Natural killer cell treated with Interleukin-12 subunit alpha and Interleukin-12 subunit beta and Interleukin-15 and Interleukin-18, amount 100 ng/mL, for 72 hours (primary cell): ENCODE measurements around the gene ADAMTS2. TPM values are rescaled to one million over a fixed set of nuclear protein-coding genes. Genes with fewer than 3 reads are reported as not detected.

Source experiments
- ATAC-seq, 2 donors: fragments of 150-1000 bp; cut with Tn5 transposase in 1 of 2; sonication (Bioruptor Pico), chemical (Tn5 transposase) in 1 of 2; 2 replicates each; pipeline ENCODE4 v1.10.0; 2021
- DNase-seq: peaks from one replicate; pipeline ENCODE4 v3.0.0; 2022; ENCODE audit warnings: low spot score
- H3K27ac Mint-ChIP-seq, 2 donors: 1 replicate in 1 of 2; 2 replicates in 1 of 2; pipeline ENCODE4 v1.8.0; 2022; ENCODE audit warnings: mixed read lengths in 2 of 2, mild to moderate bottlenecking in 1 of 2, moderate library complexity in 1 of 2
- H3K27me3 Mint-ChIP-seq, 2 donors: 1 replicate in 1 of 2; 2 replicates in 1 of 2; pipeline ENCODE4 v1.8.0; 2022; ENCODE audit warnings: mixed read lengths in 2 of 2
- H3K36me3 Mint-ChIP-seq: one replicate; pipeline ENCODE4 v1.8.0; 2022; ENCODE audit warnings: mixed read lengths
- H3K4me1 Mint-ChIP-seq, 2 donors: 1 replicate in 1 of 2; 2 replicates in 1 of 2; pipeline ENCODE4 v1.8.0; 2022; ENCODE audit warnings: low read depth in 2 of 2, mixed read lengths in 2 of 2, mild to moderate bottlenecking in 1 of 2
- H3K4me3 Mint-ChIP-seq: one replicate; pipeline ENCODE4 v1.8.0; 2022; ENCODE audit warnings: mixed read lengths
- H3K9me3 Mint-ChIP-seq: 2 replicates; pipeline ENCODE4 v1.8.0; 2022; ENCODE audit warnings: mixed read lengths
- total RNA-seq, 2 donors: library from RNA; stranded (reverse); gene quantifications; one replicate each; pipeline ENCODE4 v1.2.3, GENCODE V29; 2022

The ADAMTS2 gene
- total RNA-seq, 2 donors from 2014 or later, result not detected

GRCh38 chr5:179138568-179138925 is 206.7 kb downstream of the ADAMTS2 start:
- no peak overlapping the region for H3K4me3 Mint-ChIP-seq
- H3K27me3 Mint-ChIP-seq, result no peaks in the 10 kb centered on the region
- no peaks in the 10 kb centered on the region for H3K9me3 Mint-ChIP-seq
- H3K27ac Mint-ChIP-seq, result no peak overlapping the region
- ATAC-seq (no peak), DNase-seq (no peak)
- no peaks in the 10 kb centered on the region for H3K36me3 Mint-ChIP-seq
- H3K4me1 Mint-ChIP-seq, result peaks cover 3 to 9% of the 10 kb centered on the region in 2 donors

- Mint-ChIP-seq H3K27me3 (no peaks in the 10 kb centered on the region), H3K9me3 (no peaks in the 10 kb centered on the region), H3K4me3 (no peak overlapping the region), H3K4me1 (peaks cover 2 to 6% of the 10 kb centered on the region in 2 donors), H3K27ac (no peak overlapping the region), H3K36me3 (no peaks in the 10 kb centered on the region)
- DNase-seq, result no peak
- ATAC-seq, result peak in 1 of 2 donors; percentile 10
Observed at GRCh38 chr5:179137643-179138567, 207.4 kb downstream of the ADAMTS2 start.

- Mint-ChIP-seq H3K27ac (no peak overlapping the region), H3K4me3 (no peak overlapping the region), H3K27me3 (no peaks in the 10 kb centered on the region), H3K4me1 (no peaks in the 10 kb centered on the region), H3K9me3 (no peaks in the 10 kb centered on the region), H3K36me3 (no peaks in the 10 kb centered on the region)
- DNase-seq (no peak), ATAC-seq (no peak)
Observed at GRCh38 chr5:179137016-179137642, 208.1 kb downstream of the ADAMTS2 start.

DNA sequence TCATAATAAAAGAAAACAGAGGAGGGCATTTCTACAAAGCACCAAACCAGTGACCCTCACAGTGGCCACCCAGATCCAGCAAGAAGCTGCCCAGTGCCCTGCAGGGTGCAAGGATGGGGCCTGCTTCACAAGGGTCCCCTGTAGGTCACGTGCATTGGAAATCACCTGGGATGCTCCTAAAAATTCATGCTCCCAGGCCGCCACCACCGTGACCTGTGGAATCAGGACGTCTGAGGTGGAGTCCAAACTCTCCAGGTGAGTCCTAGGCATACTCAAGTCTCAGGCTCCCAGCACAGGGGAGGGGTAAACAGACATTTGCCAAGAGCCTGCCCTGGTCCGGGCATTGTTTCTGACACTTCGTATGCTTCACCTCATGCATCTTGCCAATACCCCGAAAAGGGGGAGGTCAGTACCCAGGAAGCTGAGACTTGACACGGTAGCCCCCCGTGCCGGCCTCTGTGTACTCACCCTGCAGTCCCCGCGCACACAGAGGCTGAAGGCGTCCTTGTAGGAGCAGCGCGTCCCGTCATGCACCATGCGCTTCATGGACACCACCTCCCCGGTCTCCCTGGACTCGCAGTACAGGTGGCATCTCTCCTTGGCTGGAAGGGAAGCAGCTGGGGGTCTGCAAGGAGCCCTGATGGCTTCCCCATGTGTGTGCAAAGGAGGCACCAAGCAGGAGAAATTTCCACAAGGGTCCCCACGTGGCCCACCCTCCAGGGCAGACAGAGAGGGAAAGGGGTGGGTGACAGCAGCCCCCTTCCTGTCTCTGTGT is 209.6 kb downstream of the ADAMTS2 start:
- no peaks in the 10 kb centered on the region for H3K9me3 Mint-ChIP-seq
- H3K4me3 Mint-ChIP-seq, result no peak overlapping the region
- H3K36me3 Mint-ChIP-seq, result no peaks in the 10 kb centered on the region
- H3K4me1 Mint-ChIP-seq, result no peaks in the 10 kb centered on the region
- ATAC-seq (no peak), DNase-seq (no peak)
- H3K27me3 Mint-ChIP-seq, result no peaks in the 10 kb centered on the region
- H3K27ac Mint-ChIP-seq, result no peak overlapping the region

GRCh38 chr5:179135006-179135405 is 210.3 kb downstream of the ADAMTS2 start:
- no peak for ATAC-seq
- Mint-ChIP-seq H3K27ac (no peak overlapping the region), H3K27me3 (no peaks in the 10 kb centered on the region), H3K36me3 (no peaks in the 10 kb centered on the region), H3K9me3 (no peaks in the 10 kb centered on the region), H3K4me3 (no peak overlapping the region), H3K4me1 (no peaks in the 10 kb centered on the region)
- no peak for DNase-seq

- no peaks in the 10 kb centered on the region for H3K9me3 Mint-ChIP-seq
- H3K27ac Mint-ChIP-seq, result no peak overlapping the region
- DNase-seq, result no peak
- H3K36me3 Mint-ChIP-seq, result no peaks in the 10 kb centered on the region
- no peaks in the 10 kb centered on the region for H3K4me1 Mint-ChIP-seq
- no peaks in the 10 kb centered on the region for H3K27me3 Mint-ChIP-seq
- no peak overlapping the region for H3K4me3 Mint-ChIP-seq
- no peak for ATAC-seq
Observed at GRCh38 chr5:179134511-179134910, 210.8 kb downstream of the ADAMTS2 start.

- no peaks in the 10 kb centered on the region for H3K27me3 Mint-ChIP-seq
- H3K4me3 Mint-ChIP-seq, result no peak overlapping the region
- H3K36me3 Mint-ChIP-seq, result no peaks in the 10 kb centered on the region
- peaks cover 0 to 3% of the 10 kb centered on the region in 2 donors for H3K4me1 Mint-ChIP-seq
- H3K9me3 Mint-ChIP-seq, result no peaks in the 10 kb centered on the region
- ATAC-seq, result no peak
- no peak overlapping the region for H3K27ac Mint-ChIP-seq
- no peak for DNase-seq
Observed at GRCh38 chr5:179132586-179133355, 212.5 kb downstream of the ADAMTS2 start.

GRCh38 chr5:179131886-179132585 is 213.2 kb downstream of the ADAMTS2 start:
- Mint-ChIP-seq H3K27ac (no peak overlapping the region), H3K4me1 (peaks cover 0 to 3% of the 10 kb centered on the region in 2 donors), H3K4me3 (no peak overlapping the region), H3K36me3 (no peaks in the 10 kb centered on the region), H3K27me3 (no peaks in the 10 kb centered on the region), H3K9me3 (no peaks in the 10 kb centered on the region)
- no peak for ATAC-seq
- DNase-seq, result no peak

GRCh38 chr5:179131321-179131835 is 213.9 kb downstream of the ADAMTS2 start:
- Mint-ChIP-seq H3K4me1 (peaks cover 0 to 3% of the 10 kb centered on the region in 2 donors), H3K9me3 (no peaks in the 10 kb centered on the region), H3K27ac (no peak overlapping the region), H3K4me3 (no peak overlapping the region), H3K27me3 (no peaks in the 10 kb centered on the region), H3K36me3 (no peaks in the 10 kb centered on the region)
- ATAC-seq (no peak), DNase-seq (no peak)

DNA sequence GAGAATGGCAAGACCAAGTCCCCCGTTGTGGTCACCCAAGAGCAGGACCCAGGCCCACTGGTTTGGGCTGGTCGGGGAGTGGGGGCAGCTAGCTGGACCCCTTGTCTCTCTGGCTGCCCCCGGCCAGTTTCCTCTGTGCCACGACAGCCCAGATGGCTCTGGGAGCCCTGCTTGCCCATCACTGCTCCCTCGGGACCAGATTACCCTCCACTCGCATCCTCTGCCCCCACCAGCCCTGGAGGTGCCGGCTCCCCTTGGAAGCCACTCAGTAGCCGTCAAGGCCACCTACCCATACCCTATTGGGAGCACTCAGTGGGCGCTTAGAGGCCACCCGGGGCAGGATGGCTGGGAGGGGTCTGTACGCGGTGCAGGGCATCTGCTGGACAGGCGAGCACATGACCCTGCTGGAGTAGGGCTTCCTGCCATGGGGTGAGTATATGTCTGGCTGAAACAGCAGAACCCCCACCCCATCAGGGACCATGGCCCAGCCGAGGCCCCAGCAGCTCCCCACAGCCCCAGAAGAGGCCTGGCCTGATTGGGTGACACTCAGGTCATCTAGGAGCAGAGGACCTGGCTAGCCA is 215.1 kb downstream of the ADAMTS2 start:
- ATAC-seq (peak in 1 of 2 donors; percentile 12), DNase-seq (no peak)
- Mint-ChIP-seq H3K4me3 (no peak overlapping the region), H3K9me3 (no peaks in the 10 kb centered on the region), H3K36me3 (no peaks in the 10 kb centered on the region), H3K27me3 (no peaks in the 10 kb centered on the region), H3K4me1 (peaks cover 0 to 3% of the 10 kb centered on the region in 2 donors), H3K27ac (no peak overlapping the region)

- peaks cover 0 to 3% of the 10 kb centered on the region in 2 donors for H3K4me1 Mint-ChIP-seq
- no peak for ATAC-seq
- no peaks in the 10 kb centered on the region for H3K27me3 Mint-ChIP-seq
- no peaks in the 10 kb centered on the region for H3K36me3 Mint-ChIP-seq
- H3K4me3 Mint-ChIP-seq, result no peak overlapping the region
- no peaks in the 10 kb centered on the region for H3K9me3 Mint-ChIP-seq
- no peak for DNase-seq
- no peak overlapping the region for H3K27ac Mint-ChIP-seq
Observed at GRCh38 chr5:179129607-179130071, 215.6 kb downstream of the ADAMTS2 start.

GRCh38 chr5:179128976-179129375 is 216.3 kb downstream of the ADAMTS2 start:
- Mint-ChIP-seq H3K27me3 (no peaks in the 10 kb centered on the region), H3K4me3 (no peak overlapping the region), H3K4me1 (peaks cover 0 to 3% of the 10 kb centered on the region in 2 donors), H3K36me3 (no peaks in the 10 kb centered on the region), H3K9me3 (no peaks in the 10 kb centered on the region), H3K27ac (no peak overlapping the region)
- ATAC-seq (no peak), DNase-seq (no peak)
